Subcutaneous adipose tissue (tissue), 4 donors: ENCODE data around the gene CETN1. TPM values are rescaled to one million over a fixed set of nuclear protein-coding genes. Genes with fewer than 3 reads are reported as not detected.

Experiments
- CTCF ChIP-seq: fragments of 450-650 bp; IDR thresholded peaks from one replicate; pipeline ENCODE4 v1.5.1; 2016; ENCODE audit warnings: low read depth, mild to moderate bottlenecking, control low read depth, antibody characterized with exemption, moderate library complexity
- total RNA-seq, 4 donors: library from RNA; depleted of rRNA; stranded (reverse); fragments of >200 nt; gene quantifications; one replicate each; pipeline ENCODE4 v1.1.0, GENCODE V29; 2016

Gene CETN1
- total RNA-seq, 4 donors from 2014 or later = not detected

DNA sequence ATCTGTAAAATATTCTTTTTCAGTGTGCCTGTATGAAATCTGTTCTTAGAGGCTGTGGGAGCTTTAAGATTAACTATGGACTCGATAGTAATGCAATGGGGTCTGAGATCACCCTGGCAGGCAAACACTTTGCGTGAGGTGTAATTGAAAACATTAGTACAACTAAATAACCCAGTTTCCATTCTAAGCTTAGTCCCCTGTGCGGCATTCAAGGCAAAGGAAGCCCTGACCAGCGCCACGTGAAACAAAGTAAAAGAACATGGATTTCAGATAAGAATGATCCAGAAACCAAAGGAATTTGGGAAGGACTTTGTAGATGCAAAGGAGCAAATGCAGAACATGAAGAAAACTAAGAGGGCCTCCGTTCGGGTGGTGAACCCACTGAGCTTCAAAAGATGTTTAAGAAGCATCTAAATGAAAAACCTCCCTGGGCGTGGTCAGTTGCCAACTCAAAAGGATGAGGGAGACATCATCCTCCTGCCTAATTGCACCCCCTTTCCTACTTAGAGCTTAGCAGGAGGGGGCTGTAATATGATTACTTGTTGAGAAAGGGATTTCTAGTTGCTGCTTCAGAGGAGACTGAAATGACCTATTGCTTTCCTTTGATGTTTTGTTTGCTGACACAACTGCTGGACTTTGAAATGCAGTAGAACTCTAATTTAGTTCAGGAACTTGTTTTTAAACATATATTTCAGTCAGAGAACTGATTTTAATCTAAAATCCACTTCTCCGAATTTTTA lies 7.9 kb upstream of the CETN1 start:
- TF ChIP-seq CTCF = no peak

DNA sequence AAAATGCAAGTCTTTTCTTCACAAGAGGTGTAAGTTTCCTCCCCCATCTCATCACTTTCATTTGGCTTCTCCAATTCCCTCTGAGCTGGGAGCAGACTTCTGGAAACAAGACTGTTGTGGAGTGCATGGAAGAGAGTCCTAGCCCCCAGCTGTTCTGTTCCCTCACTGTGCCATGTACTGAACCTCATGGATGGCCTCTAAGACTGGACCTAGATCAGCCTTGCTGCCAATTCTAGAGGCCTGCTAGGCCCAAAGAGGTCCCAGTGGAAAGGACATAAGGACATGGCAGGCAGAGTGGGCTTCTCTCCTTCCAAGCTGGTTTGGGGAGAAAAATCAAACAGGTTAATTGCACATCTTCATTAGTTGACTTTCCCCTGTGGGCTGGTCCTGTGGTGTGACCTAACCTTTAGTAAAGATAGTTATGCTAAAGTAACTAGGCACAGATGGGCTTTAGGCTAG lies 7.3 kb upstream of the CETN1 start:
- TF ChIP-seq CTCF = no peak

- TF ChIP-seq CTCF = no peak
Measured at GRCh38 chr18:573385-573784, 6.8 kb upstream of the CETN1 start.

DNA sequence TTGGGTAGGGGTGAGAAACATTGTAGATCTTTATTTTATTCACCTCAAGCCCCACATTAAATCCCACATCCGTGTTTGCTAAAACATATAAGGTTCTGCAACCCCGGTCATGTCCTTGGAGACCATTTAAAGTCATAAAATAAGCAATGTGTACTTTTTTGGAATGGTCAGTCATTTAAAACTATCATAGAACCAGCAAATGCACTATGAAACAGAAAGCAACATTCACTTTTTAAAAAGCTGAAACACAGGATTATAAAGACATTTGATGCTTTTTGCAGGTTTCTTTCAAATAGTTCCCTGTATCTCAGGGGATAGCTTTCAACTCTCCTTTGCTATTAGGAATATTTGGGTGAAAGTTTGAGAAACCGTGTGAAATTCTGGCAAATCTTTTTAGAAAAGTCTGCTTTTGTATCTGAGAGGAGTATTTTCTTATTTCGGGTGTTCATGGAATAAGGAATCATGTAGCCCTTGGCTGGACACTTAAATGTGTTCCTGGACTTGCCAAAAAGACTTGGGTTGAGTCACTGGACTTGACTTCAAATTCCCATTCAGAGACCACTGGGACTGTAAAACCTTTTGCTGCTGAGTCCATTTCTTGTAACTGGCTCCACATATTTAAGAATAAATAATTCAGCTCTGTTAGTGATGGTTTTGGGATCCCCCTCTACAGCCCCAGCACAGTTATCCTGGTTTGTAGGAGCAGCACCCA lies 5.9 kb upstream of the CETN1 start:
- TF ChIP-seq CTCF = no peak

DNA sequence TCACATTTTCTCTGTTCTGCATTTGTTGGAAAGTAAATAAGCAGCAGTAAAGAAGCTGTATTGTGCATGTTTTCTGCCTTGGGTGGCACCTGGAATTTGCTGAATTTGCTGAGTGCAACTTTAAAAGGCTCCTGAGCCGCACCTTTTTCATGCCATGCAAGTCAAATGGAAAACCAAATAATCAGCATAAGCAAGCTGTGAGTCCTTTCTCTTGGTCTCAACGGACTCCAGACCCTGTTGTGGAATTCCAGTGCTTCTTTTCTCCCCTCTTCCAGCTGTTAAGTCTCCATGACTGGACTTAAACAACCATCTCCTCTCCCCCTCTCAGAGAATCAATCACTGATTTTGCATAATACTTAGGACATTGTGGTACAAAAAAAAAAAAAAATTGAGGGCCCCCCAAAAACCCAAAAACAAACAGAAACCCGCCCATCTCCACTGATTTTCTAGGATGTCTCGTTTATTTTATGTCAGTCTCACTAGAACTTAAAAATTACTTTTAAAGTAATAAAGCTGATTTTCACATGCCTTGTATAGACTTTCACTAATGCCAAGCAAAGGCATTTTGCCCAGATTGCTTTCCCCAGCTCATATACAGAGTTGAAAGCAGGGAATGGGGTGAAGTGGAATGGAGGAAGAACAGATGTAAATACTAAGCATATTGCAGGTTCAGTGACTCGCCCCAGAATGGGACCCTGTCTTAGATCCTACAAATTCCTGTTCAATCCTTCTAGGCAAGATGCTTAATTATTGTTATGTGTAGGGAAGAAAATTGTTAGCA lies 5.1 kb upstream of the CETN1 start:
- no peak for TF ChIP-seq CTCF

- no peak for TF ChIP-seq CTCF
Measured at GRCh38 chr18:576924-577323, 3.3 kb upstream of the CETN1 start.
